Ovary (tissue), 9 donors: ENCODE results near the gene LMTK3. TPM values are rescaled to one million over a fixed set of nuclear protein-coding genes. Genes with fewer than 3 reads are reported as not detected.
"Not testable (repeated sequence)": the region's sequence is repeated elsewhere in the genome, so short reads cannot be mapped to it uniquely, and the experiment has no call there.

Source experiments
- DNase-seq, 5 donors: peaks; one replicate each; pipeline ENCODE4 v3.0.0-alpha.2; 2019 to 2020
- H3K27ac ChIP-seq, 2 donors: fragments of 200-600 bp; one replicate each; pipeline versions ENCODE4 v1.5.1 to v1.8.0; 2019 to 2022
- H3K27me3 ChIP-seq: fragments of 200-600 bp; one replicate; pipeline ENCODE4 v1.8.0; 2022
- H3K36me3 ChIP-seq: fragments of 200-600 bp; sonication (generic); one replicate; pipeline ENCODE4 v1.5.1; 2019
- H3K4me1 ChIP-seq: one replicate; pipeline ENCODE4 v1.8.1; 2013; ENCODE audit warnings: mild to moderate bottlenecking, moderate library complexity; ENCODE audit not compliant: insufficient read depth
- H3K4me3 ChIP-seq: fragments of 200-600 bp; sonication (generic); one replicate; pipeline ENCODE4 v1.5.1; 2017
- H3K9me3 ChIP-seq, 2 donors: fragments of 200-600 bp in 1 of 2; sonication (generic) in 1 of 2; one replicate each; pipeline versions ENCODE4 v1.5.1 to v1.8.1; 2013 to 2019; ENCODE audit warnings: mild to moderate bottlenecking in 1 of 2, moderate library complexity in 1 of 2
- CTCF ChIP-seq, 3 donors: fragments of 450-650 bp in 2 of 3; fragments of 200-600 bp in 1 of 3; IDR thresholded peaks; one replicate each; pipeline versions ENCODE4 v1.5.1 to v1.8.0; 2016 to 2022; ENCODE audit warnings: antibody characterized with exemption in 3 of 3, mild to moderate bottlenecking in 1 of 3
- EP300 ChIP-seq: sonication (generic); formaldehyde crosslinking; IDR thresholded peaks from one replicate; pipeline ENCODE4 v1.6.1; 2017; ENCODE audit warnings: antibody characterized with exemption
- POLR2A ChIP-seq: fragments of 450-650 bp; IDR thresholded peaks from one replicate; pipeline ENCODE4 v1.6.1; 2017; ENCODE audit warnings: antibody characterized with exemption, mild to moderate bottlenecking, moderate library complexity
- WGBS, 3 donors: extraction: QIAGEN DNeasy Blood & Tissue Kit in 1 of 3; methylation state at CpG; one replicate each; pipeline versions ENCODE4 v1.1.5 to v1.1.7; 2013 to 2017; 5-methylcytosine and 5-hydroxymethylcytosine counted together
- intact Hi-C, 4 donors: fragments of 100-400 bp; cut with DNase I; formaldehyde crosslinking; loops; one replicate each; pipeline versions ENCODE4 v1.11.0 to v1.15.1; 2022 to 2023
- polyA plus RNA-seq, 2 donors: library from polyadenylated mRNA; stranded (reverse); fragments of 200-250 nt in 1 of 2; fragments of 350-450 nt in 1 of 2; fragmentation: Illumina TruSeq in 1 of 2; extraction: RNeasy Lipid Tissue Mini Kit (QIAGEN cat#74804) in 1 of 2; gene quantifications; one replicate each; pipeline ENCODE4 v1.2.3, GENCODE V29; 2013 to 2014
- total RNA-seq, 7 donors: library from RNA; depleted of rRNA in 2 of 7; stranded (reverse); fragments of >200 nt in 2 of 7; fragmentation: NEBNext Ultra II Directional in 3 of 7; extraction: Animal tissue kit (Norgen Biotek cat#: 25700) in 3 of 7; gene quantifications; one replicate each; pipeline versions ENCODE4 v1.1.0 to v1.2.4, GENCODE V29; 2016 to 2023
- donor health status: DM: no; HTN: no; CAD: no; lungs with moderate emphysema.
- donor health status: DM: no; HTN: no; CAD: no.
- donor health status: Bipolar disorder and iron deficiency.
- donor health status: DM: yes; HTN: yes; CAD: no.
- donor health status: DM: no; HTN: no; CAD: no.
- donor health status: DM: yes; HTN: yes; CAD: no.

The LMTK3 gene
- total and polyA plus RNA-seq, 9 donors, result 0.27 to 2.5 (median 0.49) TPM; not detected in 1

GRCh38 chr19:48541813-48542212 lies 30.2 kb upstream of the LMTK3 start:
- no peak overlapping the region for H3K27ac ChIP-seq
- no peaks in the 10 kb centered on the region for H3K9me3 ChIP-seq
- intact Hi-C loops, result no loop called here
- DNase-seq, result no peak
- no peaks in the 10 kb centered on the region for H3K4me1 ChIP-seq
- no peaks in the 10 kb centered on the region for H3K36me3 ChIP-seq
- TF ChIP-seq CTCF (IDR thresholded peaks at IDR 0.05), result no peak
- no peak for TF ChIP-seq EP300
- TF ChIP-seq POLR2A, result no peak
- WGBS, 3 donors, result 83 to 89% (median 89%) methylated on average over 6 of the region's 6 CpGs
- no peaks in the 10 kb centered on the region for H3K27me3 ChIP-seq
- no peak overlapping the region for H3K4me3 ChIP-seq

DNA sequence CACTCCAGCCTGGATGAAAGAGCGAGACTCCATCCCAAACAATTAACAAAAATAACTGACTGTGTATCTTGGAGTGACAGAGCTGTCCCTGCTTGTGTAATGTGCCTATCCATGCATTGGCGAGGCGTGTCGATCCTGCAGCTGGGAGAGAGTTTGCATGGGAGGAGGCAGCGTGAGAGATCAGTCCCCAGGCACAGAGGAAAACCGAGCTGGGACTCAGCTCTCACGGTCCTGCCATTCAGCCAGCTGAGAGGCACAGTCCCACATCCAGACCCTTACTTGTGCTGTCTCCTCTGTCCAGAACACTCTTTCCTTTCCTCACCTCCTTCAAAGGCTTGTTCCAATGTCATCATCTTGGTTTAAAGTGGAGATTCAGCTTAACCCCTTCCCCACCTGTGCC lies 28.5 kb upstream of the LMTK3 start:
- TF ChIP-seq CTCF (IDR thresholded peaks at IDR 0.05) (no peak), EP300 (no peak)
- 38 to 44% (median 39%) methylated on average over 7 of the region's 7 CpGs for WGBS, 3 donors

DNA sequence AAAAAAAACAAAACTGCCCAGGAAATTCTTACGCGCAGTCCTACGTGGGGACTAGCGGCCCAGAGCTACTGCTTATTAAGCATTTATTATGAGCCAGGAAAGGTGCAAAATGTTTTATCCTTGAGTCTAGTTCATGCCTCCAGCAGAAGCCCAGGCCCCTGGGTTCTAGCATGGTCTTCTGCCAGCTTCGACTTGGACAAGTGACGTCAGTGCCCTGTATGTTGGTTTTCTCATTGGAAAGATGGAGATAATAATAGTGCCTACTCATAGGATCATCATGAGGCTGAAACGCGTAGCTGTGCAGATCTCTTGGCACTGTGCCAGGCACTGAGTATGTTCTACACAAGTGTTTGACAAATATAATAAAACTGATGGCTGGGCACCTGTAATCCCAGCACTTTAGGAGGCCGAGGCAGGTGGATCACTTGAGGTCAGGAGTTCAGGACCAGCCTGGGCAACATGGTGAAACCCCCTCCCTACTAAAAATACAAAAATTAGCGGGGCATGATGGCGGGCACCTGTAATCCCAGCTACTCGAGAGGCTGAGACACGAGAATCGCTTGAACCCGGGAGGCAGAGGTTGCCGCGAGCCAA lies 28.0 kb upstream of the LMTK3 start:
- H3K27ac ChIP-seq, result no peak overlapping the region
- DNase-seq, result no peak
- TF ChIP-seq CTCF (IDR thresholded peaks at IDR 0.05), result no peak
- no peaks in the 10 kb centered on the region for H3K27me3 ChIP-seq
- intact Hi-C loops, result no loop called here
- H3K4me3 ChIP-seq, result no peak overlapping the region
- H3K4me1 ChIP-seq, result no peaks in the 10 kb centered on the region
- H3K36me3 ChIP-seq, result no peaks in the 10 kb centered on the region
- H3K9me3 ChIP-seq, result no peaks in the 10 kb centered on the region
- 70 to 73% (median 70%) methylated on average over 17 of the region's 17 CpGs for WGBS, 3 donors

More for the DNA sequence above, 28.5 kb upstream of the LMTK3 start:
- Histone ChIP-seq H3K36me3 (no peaks in the 10 kb centered on the region), H3K27ac (no peak overlapping the region), H3K4me1 (no peaks in the 10 kb centered on the region), H3K9me3 (no peaks in the 10 kb centered on the region), H3K4me3 (no peak overlapping the region), H3K27me3 (no peaks in the 10 kb centered on the region)
- DNase-seq, result no peak
- intact Hi-C loops, result no loop called here

GRCh38 chr19:48538057-48538456 lies 26.4 kb upstream of the LMTK3 start:
- H3K9me3 ChIP-seq, intact Hi-C loops, H3K36me3 ChIP-seq, H3K4me1 ChIP-seq, H3K27me3 ChIP-seq, H3K4me3 ChIP-seq, DNase-seq, H3K27ac ChIP-seq: not testable (repeated sequence)
- 87 to 96% (median 88%) methylated on average over 8 of the region's 8 CpGs for WGBS, 3 donors

GRCh38 chr19:48537541-48537940 lies 25.9 kb upstream of the LMTK3 start:
- no peak overlapping the region for H3K4me3 ChIP-seq
- H3K36me3 ChIP-seq, result no peaks in the 10 kb centered on the region
- WGBS, 3 donors, result 50 to 62% (median 53%) methylated on average over 7 of the region's 7 CpGs
- no peaks in the 10 kb centered on the region for H3K4me1 ChIP-seq
- H3K27ac ChIP-seq, result no peak overlapping the region
- intact Hi-C loops, result no loop called here
- TF ChIP-seq POLR2A (no peak), EP300 (no peak), CTCF (IDR thresholded peaks at IDR 0.05) (no peak)
- H3K9me3 ChIP-seq, result no peaks in the 10 kb centered on the region
- DNase-seq, result no peak
- no peaks in the 10 kb centered on the region for H3K27me3 ChIP-seq
